ENCODE data around the gene ALKBH1.

ALKBH1 gene

GRCh38 chr14:77623201-77623600, 84.6 kb downstream of the ALKBH1 start:
- DNase-seq (ENCODE audit: low read depth in 2 of 2), result no peak
